HG02840 (cell line): ENCODE measurements around the gene MAGI2.

ENCODE experiments used
- ATAC-seq: cut with Tn5 transposase; IDR thresholded peaks from one replicate; pipeline ENCODE4 v1.9.1; 2021; ENCODE audit warnings: mild to moderate bottlenecking, moderate library complexity, moderate number of reproducible peaks; ENCODE audit not compliant: unreplicated experiment, low FRiP score

The MAGI2 gene

DNA sequence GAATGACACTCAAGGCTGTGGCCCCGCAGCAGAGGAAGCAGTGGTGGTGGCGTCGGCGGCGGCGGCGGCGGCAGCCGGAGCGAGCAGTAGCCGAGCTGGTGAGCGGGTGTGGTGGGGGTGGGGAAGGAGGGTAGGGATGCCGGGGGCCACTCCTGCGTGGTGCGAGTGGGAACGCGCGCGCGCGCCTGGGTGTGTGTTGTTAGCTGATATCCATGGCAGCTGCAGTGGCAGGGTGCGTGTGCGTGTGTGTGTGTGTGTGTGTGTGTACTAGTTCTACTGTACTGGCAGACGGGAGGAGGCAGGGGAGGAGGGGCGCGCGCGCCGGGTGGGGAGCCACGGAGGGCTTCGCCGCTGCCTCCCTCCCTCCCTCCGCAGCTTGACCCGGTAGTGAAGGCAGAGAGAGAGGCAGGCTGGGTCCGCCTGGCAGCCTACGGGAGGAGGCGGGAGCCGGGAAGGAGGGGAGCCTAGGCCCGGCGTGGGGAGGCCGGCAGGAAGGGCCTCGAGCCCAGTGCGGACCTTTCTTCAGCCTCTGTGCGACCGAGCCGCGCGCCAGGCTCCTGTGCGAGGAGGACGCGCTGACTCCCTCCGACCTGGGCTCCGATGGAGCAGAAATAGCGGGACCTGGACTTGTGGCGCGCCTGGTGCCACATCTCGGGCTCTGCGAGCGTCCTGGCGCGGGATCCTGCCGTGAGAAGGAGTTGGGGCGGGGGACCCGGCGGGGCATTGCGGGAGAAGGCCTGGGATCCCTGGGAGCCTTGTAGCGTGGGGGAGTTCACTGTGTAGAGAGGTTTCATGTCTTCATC, at the start of gene MAGI2:
Gene MAGI2, minus strand, starts transcription at position 110 of the 803 bp plus-strand sequence. CDS start 347 bp downstream, outside the sequence.
- no peak for ATAC-seq

DNA sequence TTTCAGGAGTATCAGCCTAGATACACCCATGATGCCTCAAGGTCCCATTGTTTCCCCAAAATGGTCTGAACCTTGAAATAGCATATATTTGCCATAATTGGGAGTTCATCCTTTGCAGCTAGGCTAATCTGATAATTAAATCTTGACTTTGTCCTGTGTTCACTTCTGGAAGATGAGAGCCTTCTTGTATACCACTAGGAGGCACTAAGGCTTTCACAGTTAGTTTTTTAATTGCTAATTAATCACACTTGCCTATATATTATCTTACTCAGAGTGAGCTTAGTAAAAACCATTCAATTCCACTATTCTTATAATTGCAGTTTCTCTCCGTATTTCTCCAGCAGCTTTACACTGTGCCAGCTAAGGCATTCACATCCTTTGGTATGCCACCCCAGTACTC, 48.7 kb upstream of the MAGI2 start:
- ATAC-seq, result no peak

DNA sequence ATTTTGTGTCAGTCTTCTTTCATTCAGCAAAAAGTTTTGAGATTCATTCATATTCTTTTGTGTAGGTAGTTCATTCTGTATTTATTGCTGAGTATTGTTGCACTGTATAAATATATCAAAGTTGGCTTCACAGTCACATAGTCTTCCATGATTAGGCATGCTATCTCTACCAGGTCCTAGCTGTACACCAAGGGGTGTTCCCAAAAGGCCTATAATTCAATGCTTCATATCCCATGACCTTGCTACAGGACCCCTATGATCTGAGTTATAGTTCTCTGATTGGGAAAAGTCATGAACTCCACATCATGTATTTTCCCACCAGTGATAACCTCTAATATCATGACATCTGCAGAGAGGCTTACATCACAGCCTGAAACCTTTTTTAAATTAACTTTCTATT, 47.3 kb upstream of the MAGI2 start:
- ATAC-seq, result no peak

DNA sequence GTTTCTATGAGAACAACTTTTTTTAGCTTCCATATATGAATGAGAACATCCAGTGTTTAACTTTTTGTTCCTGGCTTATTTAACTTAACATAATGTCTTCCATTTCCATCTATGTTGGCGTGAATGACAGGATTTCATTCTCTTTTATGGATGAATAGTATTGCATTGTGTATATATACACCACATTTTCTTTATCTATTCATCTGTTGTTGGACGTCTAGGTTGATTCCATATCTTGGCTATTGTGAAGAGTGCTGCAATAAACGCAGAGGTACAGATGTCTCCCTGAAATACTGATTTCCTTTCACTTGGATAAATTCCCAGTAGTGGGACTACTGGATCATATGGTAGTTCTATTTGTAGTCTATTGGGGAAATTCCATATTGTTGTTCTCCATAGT, 44.3 kb upstream of the MAGI2 start:
- ATAC-seq, result no peak

DNA sequence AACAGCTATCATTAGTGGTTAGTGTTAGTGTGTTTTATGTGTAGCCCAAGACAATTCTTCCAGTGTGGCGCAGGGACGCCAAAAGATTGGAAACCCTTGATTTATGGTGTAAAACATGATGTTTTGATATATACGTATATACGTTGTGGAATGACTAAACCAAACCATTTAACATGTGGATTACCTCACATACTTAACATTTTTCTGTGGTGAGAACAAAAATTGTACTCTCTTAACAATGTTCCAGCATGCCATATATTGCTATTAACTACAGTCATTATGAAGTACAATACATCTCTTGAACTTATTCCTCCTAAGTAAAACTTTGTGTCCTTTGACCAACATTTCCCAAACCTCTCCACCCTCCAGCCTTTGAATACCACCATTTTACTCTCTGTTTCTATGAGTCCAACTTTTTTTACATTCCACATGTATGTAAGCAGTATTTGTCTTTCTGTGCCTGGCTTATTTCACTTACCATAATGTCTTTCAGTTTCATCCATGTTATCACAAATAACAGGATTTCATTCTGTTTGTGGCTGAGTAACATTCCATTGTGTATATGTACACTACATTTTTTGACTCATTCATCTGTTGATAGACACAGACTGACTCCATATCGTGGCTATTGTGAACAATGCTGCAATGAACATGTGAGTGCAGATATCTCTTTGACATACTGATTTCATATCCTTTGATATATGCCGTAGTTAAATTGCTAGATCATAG, 42.2 kb upstream of the MAGI2 start:
- no peak for ATAC-seq

DNA sequence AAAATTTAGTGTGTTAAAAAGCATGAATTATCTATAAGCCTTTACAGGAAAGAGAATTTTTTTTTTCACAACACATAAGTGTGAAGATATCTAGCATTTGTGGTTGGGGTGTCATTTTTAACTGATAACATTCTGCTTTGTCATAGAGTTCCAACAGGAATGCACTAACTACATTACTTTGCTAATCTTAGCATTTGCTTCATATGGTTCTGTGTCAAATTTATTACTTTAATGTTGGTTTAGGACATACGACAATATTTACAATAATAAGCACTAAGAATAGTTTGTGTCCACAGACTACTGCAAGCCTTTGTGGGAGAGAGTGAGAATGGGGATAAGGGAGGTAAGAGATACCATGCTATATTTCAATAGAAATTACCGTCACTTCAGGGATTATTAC, 40.6 kb upstream of the MAGI2 start:
- ATAC-seq, result no peak

DNA sequence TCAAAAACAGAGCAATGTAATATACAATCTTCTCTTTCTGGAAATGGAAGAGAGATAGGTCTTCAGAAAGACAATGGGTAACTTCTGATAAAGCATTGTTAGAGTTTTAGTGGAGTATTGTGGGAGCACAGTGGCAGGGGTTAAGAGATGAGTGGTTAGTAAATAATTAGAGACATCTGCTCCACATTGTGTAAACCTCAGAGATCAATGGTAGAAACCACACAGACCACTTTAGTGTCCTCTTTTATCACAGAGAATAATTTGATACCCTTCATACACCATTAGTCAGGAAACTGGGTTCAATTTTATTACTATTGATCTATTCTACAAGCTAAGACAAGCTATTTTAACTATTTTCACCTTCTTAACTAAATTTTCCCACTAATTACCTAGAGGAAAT, 35.9 kb upstream of the MAGI2 start:
- ATAC-seq, result no peak

DNA sequence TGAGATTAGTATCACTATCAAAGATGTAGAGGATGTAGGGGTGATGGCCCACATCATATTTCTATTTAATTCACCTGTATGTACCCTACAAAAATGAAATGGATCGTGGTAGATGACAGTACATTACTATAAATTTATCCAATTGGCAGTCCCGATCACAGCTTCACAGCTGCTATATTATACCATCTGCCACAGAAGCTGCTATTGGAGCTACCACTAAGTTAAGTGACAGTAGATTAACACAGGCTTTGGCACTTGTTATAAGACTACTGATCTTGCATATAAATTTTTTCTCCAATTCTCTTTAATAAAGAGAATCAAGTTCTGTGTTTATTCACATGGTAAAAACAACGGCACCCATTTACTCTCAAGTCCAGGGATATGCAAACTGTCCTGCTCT, 24.9 kb upstream of the MAGI2 start:
- ATAC-seq, result no peak

DNA sequence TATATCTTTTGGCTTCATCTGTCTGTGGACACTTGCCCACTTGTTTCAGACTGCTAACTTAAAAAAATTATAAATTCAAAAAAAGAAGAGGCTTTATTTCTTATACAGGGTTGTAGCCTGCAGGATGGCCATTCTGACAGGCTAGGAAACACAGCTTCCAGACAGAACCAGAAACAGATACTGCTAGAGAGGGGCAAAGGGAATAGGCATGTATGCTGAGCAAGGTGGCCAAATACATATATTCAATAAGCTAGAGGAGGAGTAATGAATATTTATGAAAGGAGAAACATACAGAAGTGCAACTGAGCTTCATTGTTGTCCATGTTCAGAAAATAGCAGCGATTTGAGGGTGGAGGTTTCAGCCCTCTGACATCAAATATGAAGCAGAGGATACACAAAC, 22.0 kb upstream of the MAGI2 start:
- no peak for ATAC-seq

DNA sequence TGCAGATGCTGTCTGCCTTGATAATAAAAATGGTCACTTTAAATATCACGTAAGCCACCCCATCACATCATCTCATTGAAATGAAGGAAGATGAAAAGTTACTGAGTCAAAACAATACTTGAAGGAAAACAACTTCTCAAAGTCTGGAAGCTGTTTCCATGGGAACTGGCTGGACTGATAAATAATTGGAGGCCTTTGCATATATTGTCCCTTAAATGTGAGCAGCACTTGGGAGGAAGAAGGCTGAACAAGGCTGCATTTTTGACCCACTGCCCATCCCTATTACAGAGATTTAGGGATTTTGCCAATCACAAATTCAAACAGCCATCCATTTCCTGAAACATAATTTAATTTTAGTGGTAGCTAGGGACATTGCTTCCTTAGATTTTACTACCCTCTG, 18.2 kb upstream of the MAGI2 start:
- no peak for ATAC-seq

DNA sequence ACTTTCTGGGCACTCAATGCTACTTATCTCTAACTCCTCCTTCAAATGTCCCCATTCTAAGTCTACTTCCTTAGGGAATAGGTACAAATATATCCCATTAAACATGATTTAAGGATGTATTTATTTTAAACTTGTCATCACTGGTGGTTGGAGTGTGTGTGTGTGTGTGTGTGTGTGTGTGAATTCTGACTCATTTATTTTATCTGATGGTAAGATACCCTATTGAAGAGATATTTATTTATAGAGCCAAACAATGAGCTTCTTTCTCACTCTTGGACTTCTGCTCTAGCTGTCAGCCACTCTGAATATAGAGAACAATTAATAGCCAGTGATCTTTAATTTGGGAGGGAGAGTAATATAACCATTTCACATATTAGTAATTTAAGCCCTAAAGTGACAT, 17.8 kb upstream of the MAGI2 start:
- ATAC-seq, result no peak

DNA sequence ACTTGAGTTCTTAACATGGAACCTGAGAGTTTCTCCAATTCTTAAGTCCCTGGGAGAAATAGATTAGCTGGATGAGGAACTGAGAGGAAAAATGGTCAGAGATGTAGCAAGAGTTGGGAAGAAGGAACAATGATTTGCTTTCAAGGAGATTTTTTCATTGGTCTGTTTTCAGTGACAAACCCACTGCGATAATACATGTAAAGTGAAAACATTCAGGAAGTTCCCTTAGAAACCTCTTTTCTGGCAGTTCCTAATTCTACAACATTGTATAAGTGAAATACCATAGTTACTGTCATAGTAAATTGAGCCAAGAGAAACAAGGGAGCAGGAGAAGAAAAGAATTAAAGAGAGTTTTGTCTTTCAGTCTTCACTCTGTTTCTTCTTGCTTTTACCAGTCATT, 12.1 kb upstream of the MAGI2 start:
- ATAC-seq, result no peak

DNA sequence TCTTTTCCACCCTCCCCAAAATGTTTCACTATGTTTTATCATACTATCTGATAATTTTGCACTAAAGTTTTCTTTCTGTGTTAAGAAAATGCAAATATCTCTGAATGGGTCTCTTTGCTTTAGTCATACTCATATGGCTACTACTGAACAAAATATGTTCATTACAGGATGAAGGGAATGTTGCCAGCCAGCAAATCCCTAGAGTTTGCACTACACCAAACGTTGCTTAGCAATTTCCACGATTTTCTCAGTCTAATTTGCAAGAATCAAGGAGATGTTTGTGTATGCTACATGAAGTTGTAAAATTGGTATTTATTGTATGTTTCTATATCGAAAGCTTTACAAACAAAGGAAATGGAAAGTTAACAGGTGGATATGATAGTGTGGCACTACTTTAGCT, 10.6 kb upstream of the MAGI2 start:
- ATAC-seq, result no peak

DNA sequence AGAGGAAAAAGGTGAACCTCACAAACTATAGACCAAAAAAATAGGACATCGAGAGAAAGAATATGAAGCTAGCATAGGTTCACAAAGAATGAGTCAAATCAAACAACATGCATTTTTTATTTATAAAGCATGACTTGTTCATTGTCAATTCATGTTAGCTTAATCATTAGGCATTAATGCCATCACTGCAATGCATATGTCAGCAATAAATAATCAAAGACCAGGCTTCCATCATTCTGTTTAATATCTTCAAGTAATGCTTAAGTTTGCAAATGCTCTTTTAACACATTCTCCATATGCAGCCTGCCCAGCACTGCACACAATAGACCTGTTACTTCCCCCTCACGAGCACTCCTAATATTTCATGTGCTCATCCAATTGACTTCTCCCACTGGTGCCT, 8.9 kb upstream of the MAGI2 start:
- no peak for ATAC-seq

DNA sequence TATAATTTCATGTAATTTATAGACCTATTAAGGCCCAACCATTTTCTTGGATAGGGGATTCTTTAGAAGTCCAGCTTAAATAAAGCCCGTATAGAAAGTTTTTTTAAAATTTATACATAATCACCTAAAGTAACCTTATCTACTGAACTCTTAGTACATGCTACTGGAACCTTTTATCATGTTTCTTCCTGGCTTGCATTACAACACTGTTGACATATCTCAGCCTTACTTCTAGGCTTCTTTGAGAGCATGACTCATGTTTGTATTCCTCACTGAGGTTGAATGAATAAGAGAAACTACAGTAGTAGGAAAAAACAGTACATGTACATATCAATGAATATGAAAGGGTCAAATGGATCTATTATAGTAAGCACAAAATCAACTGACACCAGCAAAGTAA, 8.2 kb upstream of the MAGI2 start:
- ATAC-seq, result no peak

DNA sequence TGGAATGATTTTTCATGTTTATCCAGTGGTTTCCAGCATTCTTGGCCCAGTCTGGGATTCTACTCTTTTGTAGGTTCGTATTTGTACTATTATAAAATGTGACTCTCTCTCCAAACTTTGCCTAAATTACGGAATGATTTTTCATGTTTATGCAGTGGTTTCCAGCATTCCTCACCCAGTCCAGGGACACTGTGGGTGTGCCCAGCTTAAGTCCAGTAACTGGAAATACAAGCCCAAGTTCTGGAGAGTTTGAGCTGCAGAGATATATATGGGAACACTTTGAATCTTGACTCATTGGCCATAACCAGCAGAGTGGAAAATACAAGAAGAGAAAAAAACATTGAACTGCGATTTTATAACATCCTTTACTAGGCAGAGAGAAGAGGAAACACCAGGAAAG, 5.9 kb upstream of the MAGI2 start:
- ATAC-seq, result no peak

DNA sequence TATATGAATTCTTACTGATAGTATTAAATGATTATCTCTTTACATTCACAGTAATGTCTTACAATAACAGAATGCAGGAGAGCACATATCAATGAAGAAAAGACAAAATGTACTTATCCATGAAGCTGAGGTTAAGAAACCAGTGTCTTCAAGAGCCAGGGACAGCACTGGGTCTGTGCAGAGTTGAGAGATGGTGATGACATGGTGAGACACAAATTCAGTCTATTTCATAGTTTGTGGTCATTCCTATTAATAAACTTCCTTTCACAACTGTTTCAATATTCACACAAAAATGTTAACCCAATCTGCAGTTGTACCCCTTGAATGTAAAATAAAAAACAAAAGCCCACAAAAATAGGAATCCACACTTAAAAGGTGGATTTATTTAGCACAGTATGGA, 5.3 kb upstream of the MAGI2 start:
- no peak for ATAC-seq

DNA sequence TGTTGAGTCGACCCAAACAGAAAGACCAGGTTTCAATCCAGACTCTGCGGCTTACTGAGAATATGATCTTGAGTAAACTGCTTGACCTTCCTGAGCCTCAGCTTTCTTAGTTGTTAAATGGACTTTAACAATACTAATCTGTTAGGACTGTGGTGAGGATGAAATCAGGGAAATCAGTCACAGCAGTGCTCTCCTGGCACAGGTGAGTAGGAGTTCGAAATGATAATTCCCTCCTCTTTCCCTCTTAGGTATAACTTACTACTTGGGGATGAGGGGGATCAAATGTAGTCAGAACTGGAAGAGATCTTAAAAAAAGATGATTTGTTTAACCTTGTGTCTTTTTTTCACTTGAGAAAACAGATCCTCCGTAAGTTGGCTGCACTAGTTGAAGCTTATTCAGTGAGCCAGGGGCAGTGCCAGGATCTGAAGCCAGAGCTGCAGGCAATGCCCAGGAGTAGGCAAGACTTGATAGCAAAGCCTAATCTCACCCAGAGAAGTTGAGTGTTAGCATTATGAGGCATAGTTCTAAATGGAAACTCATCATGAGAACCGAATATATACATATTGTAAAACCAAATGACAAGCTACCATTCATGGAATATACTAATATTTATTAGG, 1.8 kb upstream of the MAGI2 start:
- no peak for ATAC-seq

DNA sequence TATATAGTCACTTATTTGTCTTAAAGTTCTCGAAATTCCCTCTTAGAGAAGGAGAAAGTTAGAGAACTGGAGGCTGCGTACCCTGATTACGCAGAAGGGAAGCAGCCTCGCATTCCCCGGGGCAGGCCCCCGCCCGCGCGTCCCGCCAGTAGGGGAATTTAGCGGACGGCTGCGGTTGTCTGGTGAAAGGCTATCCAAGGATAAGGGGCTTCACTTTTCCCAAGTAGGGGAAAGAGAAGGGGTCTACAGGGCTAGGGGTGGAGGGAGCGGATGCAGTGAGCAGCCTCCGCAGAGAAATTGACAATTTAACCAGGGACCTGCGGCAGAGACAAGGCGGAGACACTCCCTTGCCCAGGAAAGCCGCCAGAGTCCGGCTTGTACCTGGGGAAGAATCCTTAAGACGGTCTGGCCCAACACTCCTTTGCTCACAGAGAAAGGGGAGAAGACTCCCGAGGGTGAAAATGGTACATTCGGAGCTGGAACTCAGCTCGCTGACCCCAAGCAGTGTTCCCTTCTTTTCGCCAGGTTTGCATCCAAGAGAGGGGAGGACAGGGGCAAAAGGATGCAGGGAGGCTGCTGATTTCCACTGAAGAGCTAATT, 994 bp upstream of the MAGI2 start:
- no peak for ATAC-seq

DNA sequence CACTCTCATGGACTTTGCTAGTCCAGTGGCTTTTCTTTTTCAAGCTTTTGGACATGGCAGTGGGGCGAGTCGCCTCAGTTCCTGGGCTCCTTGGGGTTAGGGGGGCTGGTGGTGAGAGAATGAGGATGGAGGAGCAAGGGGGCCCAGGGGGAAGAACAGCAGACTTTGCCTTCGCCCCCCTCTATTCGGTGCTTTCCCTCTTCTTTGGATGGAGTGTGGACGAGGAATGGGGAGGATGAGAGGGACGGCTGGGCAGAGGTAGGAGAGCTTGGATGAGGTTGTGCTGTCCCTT, 255 bp downstream of the MAGI2 start:
- no peak for ATAC-seq

DNA sequence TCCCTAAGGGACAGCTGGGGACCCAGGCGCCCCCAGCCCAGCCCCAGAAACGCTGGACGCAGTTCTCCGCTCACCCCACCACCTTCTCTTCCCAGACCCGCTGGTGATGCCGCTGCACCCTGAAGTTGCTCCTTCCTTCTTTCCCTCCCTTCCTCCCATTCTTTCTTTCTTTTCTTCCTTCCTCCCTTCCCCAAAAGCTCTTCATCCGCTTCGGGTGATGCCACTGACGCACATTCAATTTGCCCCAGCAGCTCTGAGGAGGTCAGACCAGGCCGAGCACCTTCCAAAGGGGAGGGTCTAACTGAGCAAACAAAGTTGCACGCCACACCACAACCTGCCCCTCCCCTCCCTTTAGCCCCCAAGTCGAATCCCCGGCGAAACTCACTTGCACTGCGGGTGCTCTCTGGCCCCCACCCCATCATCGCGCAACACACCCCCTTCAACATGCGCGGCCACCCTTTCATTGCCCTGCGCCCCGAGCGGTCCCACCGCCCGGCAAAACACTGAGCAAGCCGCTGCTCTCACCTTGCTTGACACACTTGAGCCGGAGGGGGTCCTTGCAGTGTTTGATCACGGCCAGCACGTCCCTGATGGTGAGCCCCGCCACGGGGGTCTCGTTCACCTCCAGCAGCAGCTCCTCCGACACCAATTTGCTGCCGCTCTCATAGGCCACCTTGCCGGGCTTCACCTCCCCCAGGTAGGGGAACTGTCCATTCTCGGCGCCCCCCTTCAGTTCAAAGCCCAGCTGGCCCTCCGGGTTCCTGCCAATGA, 787 bp downstream of the MAGI2 start:
- no peak for ATAC-seq
